ENCODE measurements around the gene SEL1L. TPM values are rescaled to one million over a fixed set of nuclear protein-coding genes. Genes with fewer than 3 reads are reported as not detected.

The SEL1L gene
- total RNA-seq, 4 donors from 2014 or later, result 16.5 to 57.1 (median 44.7) TPM

DNA sequence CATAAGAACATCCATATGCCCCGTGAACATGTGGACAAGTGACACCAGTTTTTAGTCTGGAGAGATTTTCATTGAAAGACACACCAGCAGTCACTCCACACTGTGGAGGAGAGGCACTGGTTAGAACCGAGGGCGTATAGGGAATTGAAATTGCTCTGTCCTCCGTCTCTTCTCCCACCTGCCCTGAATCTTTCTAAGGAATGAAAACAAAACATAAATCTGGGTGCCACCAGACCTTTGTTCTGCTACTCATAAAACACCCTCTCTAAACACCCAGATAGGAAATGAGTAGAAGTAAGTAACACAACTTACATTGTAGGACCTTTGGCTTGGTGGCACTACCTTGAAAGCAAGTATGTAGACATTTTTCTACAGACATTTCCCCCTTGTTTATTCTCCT, 96.4 kb downstream of the SEL1L start:
- Histone ChIP-seq H3K36me3 (no peaks in the 10 kb centered on the region), H3K4me1 (peaks cover 0 to 21% (median 2%) of the 10 kb centered on the region in 4 donors), H3K9me3 (no peaks in the 10 kb centered on the region), H3K27ac (no peak overlapping the region), H3K27me3 (no peaks in the 10 kb centered on the region), H3K4me3 (no peak overlapping the region)
- TF ChIP-seq POLR2A (IDR thresholded peaks at IDR 0.05), result no peak
- TF ChIP-seq, protein P1, sequence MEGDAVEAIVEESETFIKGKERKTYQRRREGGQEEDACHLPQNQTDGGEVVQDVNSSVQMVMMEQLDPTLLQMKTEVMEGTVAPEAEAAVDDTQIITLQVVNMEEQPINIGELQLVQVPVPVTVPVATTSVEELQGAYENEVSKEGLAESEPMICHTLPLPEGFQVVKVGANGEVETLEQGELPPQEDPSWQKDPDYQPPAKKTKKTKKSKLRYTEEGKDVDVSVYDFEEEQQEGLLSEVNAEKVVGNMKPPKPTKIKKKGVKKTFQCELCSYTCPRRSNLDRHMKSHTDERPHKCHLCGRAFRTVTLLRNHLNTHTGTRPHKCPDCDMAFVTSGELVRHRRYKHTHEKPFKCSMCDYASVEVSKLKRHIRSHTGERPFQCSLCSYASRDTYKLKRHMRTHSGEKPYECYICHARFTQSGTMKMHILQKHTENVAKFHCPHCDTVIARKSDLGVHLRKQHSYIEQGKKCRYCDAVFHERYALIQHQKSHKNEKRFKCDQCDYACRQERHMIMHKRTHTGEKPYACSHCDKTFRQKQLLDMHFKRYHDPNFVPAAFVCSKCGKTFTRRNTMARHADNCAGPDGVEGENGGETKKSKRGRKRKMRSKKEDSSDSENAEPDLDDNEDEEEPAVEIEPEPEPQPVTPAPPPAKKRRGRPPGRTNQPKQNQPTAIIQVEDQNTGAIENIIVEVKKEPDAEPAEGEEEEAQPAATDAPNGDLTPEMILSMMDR (IDR thresholded peaks at IDR 0.05), result no peak
- DNase-seq, result no peak

DNA sequence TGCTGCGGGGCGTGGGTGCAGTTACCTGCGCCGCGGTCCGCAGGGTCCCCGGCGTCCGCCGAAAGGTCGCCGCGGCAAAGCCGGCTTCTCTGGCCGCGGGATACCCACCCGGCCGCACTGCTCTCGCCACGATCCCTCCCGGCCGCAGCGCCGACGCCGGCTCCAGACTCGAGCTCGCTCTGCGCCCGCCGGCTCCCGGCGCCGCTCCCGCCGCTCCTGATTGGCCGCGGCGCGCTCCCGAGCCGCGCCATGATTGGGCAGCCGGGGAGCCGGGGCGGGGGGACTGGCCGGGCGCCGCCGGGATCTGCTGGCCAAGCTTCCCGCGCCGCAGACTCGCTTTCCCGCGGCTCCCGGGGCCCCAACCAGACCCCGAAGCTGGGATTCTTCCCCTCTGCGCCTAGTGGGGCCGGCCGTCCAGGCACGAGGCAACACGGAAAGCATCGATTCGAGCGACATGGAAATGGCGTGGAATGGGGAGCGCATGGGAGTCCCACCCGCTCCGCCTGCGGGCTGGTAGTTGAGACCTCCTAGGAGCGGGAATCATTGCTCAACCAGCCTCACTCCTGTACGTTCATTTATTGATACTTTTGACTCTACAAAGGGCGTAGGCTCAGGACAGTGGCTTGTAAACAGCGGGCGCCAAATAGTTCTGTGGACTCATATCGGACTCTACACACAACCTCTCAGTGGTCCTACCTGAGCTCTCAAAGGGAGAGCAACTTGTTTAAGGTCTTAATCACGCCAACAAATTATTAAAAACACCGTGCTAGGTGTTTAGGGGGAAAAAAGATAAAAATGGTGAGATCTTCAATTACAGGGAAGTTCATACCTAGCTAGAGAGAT, 97.1 kb downstream of the SEL1L start:
- peak; percentile 18 to 84 (median 80) for DNase-seq
- peak overlapping the region; percentile 39 to 75 (median 58) for H3K4me3 ChIP-seq
- H3K4me1 ChIP-seq, result peaks cover 0 to 21% (median 2%) of the 10 kb centered on the region in 4 donors
- no peaks in the 10 kb centered on the region for H3K36me3 ChIP-seq
- H3K27ac ChIP-seq, result peak overlapping the region in 2 of 4 donors; percentile 21 to 50
- no peaks in the 10 kb centered on the region for H3K27me3 ChIP-seq
- no peaks in the 10 kb centered on the region for H3K9me3 ChIP-seq
- TF ChIP-seq, protein P1 (IDR thresholded peaks at IDR 0.05), result no peak
- TF ChIP-seq POLR2A (IDR thresholded peaks at IDR 0.05), result no peak

DNA sequence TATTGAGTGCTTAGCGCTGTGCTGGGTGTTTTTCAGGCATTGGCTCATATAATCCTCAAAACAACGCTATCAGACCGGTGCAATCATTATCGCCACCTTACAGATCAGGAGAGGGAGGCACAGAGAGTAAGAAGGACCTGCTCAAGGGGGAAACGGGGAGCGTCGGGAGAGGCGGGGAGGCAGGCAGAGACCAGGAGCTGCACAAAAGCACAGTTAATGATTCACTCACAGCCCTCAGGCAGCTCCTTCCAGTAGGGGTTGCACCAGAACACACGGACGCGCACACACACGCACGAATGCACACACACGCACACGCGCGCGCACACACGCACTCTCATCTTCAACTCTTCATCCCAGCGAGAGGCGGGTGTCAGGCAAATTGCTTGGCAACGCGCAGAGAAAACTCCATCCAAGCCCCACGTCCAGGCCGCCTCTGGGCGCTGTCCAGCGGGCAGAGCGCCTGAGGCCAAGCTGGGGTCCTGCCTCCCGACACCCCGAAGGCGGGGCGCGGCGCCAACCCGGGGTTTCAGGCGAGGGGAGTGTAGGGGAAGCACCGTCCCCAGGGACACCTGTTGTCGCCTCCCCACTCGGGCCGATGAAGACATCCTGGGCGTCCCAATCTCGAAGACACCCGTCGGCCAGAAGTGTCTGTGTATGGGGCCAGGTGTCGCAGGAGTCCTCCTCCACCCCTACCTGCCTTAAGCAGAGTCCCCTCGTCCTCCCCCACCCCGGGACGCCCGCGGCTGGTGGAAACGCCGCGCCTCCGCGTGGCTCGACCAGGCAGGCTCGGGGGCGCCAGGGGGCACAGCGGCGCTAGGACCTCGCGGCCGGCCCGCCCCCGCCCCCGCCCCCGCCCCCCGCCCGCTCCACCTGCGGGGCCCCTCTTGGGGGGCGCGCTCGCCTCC, 98.0 kb downstream of the SEL1L start:
- Histone ChIP-seq H3K36me3 (no peaks in the 10 kb centered on the region), H3K4me3 (peak overlapping the region; percentile 39 to 75 (median 58)), H3K4me1 (peaks cover 0 to 21% (median 2%) of the 10 kb centered on the region in 4 donors), H3K27ac (peak overlapping the region in 2 of 4 donors; percentile 34 to 50), H3K9me3 (no peaks in the 10 kb centered on the region), H3K27me3 (no peaks in the 10 kb centered on the region)
- peak in 2 of 3 donors; percentile 55 to 64 for DNase-seq
- TF ChIP-seq, protein P1 (IDR thresholded peaks at IDR 0.05), result no peak
- no peak for TF ChIP-seq POLR2A (IDR thresholded peaks at IDR 0.05)

DNA sequence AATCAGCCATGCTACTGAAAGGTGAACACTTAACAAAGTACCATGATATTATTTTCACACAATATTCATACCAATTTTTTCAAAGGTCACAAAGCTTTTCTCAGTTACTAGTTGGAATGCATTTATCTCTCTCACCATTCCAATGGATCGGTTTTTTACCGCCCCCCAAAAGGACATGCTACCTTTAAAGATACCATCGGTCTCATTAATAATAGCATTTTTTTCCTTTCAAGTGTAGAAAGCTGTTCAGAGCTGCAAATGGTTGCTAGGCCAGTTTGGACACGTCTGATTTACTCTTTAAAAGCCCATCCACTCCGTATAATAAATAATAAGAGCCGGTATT, 98.6 kb downstream of the SEL1L start:
- Histone ChIP-seq H3K36me3 (no peaks in the 10 kb centered on the region), H3K27ac (no peak overlapping the region), H3K9me3 (no peaks in the 10 kb centered on the region), H3K4me3 (peak overlapping the region in 3 of 4 donors; percentile 56 to 75 (median 61)), H3K27me3 (no peaks in the 10 kb centered on the region), H3K4me1 (peaks cover 0 to 21% (median 2%) of the 10 kb centered on the region in 4 donors)
- TF ChIP-seq, protein P1 (IDR thresholded peaks at IDR 0.05), result no peak
- TF ChIP-seq POLR2A (IDR thresholded peaks at IDR 0.05), result no peak
- no peak for DNase-seq

DNA sequence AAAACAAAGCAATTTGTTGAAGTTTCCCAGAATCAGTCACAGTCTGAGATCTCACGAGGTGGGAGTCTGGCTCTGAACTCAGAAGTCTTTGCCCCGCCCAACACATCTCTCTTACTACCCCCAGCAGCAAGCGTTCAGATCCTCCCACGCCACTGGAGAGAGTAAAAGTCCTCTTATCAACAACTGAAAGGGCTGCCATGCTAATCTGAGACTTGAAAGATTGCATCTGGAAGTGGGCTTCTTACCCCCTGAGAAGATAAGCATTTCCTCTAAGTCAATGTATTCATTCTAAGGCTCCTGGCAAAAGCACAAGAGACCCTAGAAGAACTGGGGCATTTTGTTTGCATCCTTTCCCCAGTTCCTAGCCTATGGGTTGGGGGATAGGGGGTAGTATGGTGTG, 99.4 kb downstream of the SEL1L start:
- Histone ChIP-seq H3K4me3 (no peak overlapping the region), H3K27ac (no peak overlapping the region), H3K36me3 (no peaks in the 10 kb centered on the region), H3K4me1 (peaks cover 0 to 21% (median 2%) of the 10 kb centered on the region in 4 donors), H3K27me3 (no peaks in the 10 kb centered on the region), H3K9me3 (no peaks in the 10 kb centered on the region)
- TF ChIP-seq, protein P1 (IDR thresholded peaks at IDR 0.05), result no peak
- TF ChIP-seq POLR2A (IDR thresholded peaks at IDR 0.05), result no peak
- DNase-seq, result no peak

All from Peyer's patch (tissue), 4 donors.